Measurements from ENCODE around the gene LTBP3. TPM values are rescaled to one million over a fixed set of nuclear protein-coding genes. Genes with fewer than 3 reads are reported as not detected.

The LTBP3 gene
- polyA plus RNA-seq, 1 experiment: 25.3 TPM

GRCh38 chr11:65536412-65537295 lies 21.5 kb downstream of the LTBP3 start:
- no peak overlapping the region for H3K4me3 ChIP-seq (ENCODE audit: low read depth, low read length)
- H3K27me3 ChIP-seq (ENCODE audit: control insufficient read depth, insufficient read depth, low read length): no peaks in the 10 kb centered on the region
- no peak for DNase-seq (ENCODE audit: low read depth, low spot score)
- H3K9me3 ChIP-seq (ENCODE audit: control insufficient read depth, insufficient read depth, low read length): peaks cover 5% of the 10 kb centered on the region; the same call in 1 of the 2 replicates
- no peak for TF ChIP-seq CTCF (IDR thresholded peaks at IDR 0.05; ENCODE audit: low read depth, low read length)
- H3K27ac ChIP-seq (ENCODE audit: low read depth, low read length): no peak overlapping the region
- ChIA-PET POLR2A (interaction anchor here (0.6 to 1.0 kb wide), 5 partner anchors 12 to 82 kb away, joined by 3 to 7 read pairs (median 4); partner anchors contain the start of genes FAM89B, PCNX3 and SCYL1), CTCF (interaction anchor here (1.3 kb wide), 1 partner anchor 57 kb away, joined by 4 read pairs; no protein-coding TSS in a partner anchor)

- peaks cover 5% of the 10 kb centered on the region; the same call in 1 of the 2 replicates for H3K9me3 ChIP-seq (ENCODE audit: control insufficient read depth, insufficient read depth, low read length)
- no peak overlapping the region for H3K27ac ChIP-seq (ENCODE audit: low read depth, low read length)
- no peaks in the 10 kb centered on the region for H3K27me3 ChIP-seq (ENCODE audit: control insufficient read depth, insufficient read depth, low read length)
- CTCF ChIA-PET: interaction anchor here (0.6 kb wide), 1 partner anchor 103 kb away, joined by 3 read pairs; the partner anchor contains the start of gene SIPA1
- no peak for DNase-seq (ENCODE audit: low read depth, low spot score)
- POLR2A ChIA-PET: interaction anchor here (0.8 kb wide), 1 partner anchor 27 kb away, joined by 3 read pairs; no protein-coding TSS in a partner anchor
- no peak for TF ChIP-seq CTCF (IDR thresholded peaks at IDR 0.05; ENCODE audit: low read depth, low read length)
- H3K4me3 ChIP-seq (ENCODE audit: low read depth, low read length): no peak overlapping the region
These were observed 23.1 kb downstream of the LTBP3 start for GRCh38 chr11:65535102-65535501.

- no peak for TF ChIP-seq CTCF (IDR thresholded peaks at IDR 0.05; ENCODE audit: low read depth, low read length)
- CTCF ChIA-PET: no interaction called here
These were observed 25.6 kb downstream of the LTBP3 start for GRCh38 chr11:65532388-65533064.

GRCh38 chr11:65530157-65530496 lies 28.0 kb downstream of the LTBP3 start:
- no peaks in the 10 kb centered on the region for H3K9me3 ChIP-seq (ENCODE audit: control insufficient read depth, insufficient read depth, low read length)
- no peak for DNase-seq (ENCODE audit: low read depth, low spot score)
- no peak overlapping the region for H3K4me3 ChIP-seq (ENCODE audit: low read depth, low read length)
- POLR2A ChIA-PET: interaction anchor here (0.6 kb wide), 1 partner anchor 161 kb away, joined by 3 read pairs; no protein-coding TSS in a partner anchor
- peak; percentile 36 for TF ChIP-seq CTCF (IDR thresholded peaks at IDR 0.05; ENCODE audit: low read depth, low read length)
- no peak overlapping the region for H3K27ac ChIP-seq (ENCODE audit: low read depth, low read length)
- no peaks in the 10 kb centered on the region for H3K27me3 ChIP-seq (ENCODE audit: control insufficient read depth, insufficient read depth, low read length)
- CTCF ChIA-PET: interaction anchor here (1.6 to 1.8 kb wide), 2 partner anchors 11 to 64 kb away, joined by 5 to 11 read pairs; no protein-coding TSS in a partner anchor

More at GRCh38 chr11:65532388-65533064, 25.6 kb downstream of the LTBP3 start:
- Histone ChIP-seq H3K4me3 (ENCODE audit: low read depth, low read length) (no peak overlapping the region), H3K27me3 (ENCODE audit: control insufficient read depth, insufficient read depth, low read length) (no peaks in the 10 kb centered on the region), H3K27ac (ENCODE audit: low read depth, low read length) (no peak overlapping the region), H3K9me3 (ENCODE audit: control insufficient read depth, insufficient read depth, low read length) (no peaks in the 10 kb centered on the region)
- no peak for DNase-seq (ENCODE audit: low read depth, low spot score)
- POLR2A ChIA-PET: interaction anchor here (2.0 kb wide), 1 partner anchor 8 kb away, joined by 6 read pairs; the partner anchor contains the start of gene SCYL1
